K562 (cell line): ENCODE results near the gene KCTD13. TPM values are rescaled to one million over a fixed set of nuclear protein-coding genes. Genes with fewer than 3 reads are reported as not detected.

Experiments
- ARID2 ChIP-seq: fragments of 450-650 bp; IDR thresholded peaks from 2 replicates; pipeline ENCODE4 v1.6.1; 2017; ENCODE audit warnings: antibody characterized with exemption, mild to moderate bottlenecking
- CBX2 ChIP-seq: fragments of 200-600 bp; sonication (generic); IDR thresholded peaks from one replicate; pipeline ENCODE4 v1.6.1; 2012; ENCODE audit warnings: mild to moderate bottlenecking, low read length, inconsistent platforms; ENCODE audit not compliant: insufficient read depth, poor library complexity, severe bottlenecking
- CC2D1A ChIP-seq: fragments of 450-650 bp; IDR thresholded peaks from 2 replicates; pipeline ENCODE4 v1.6.1; 2017; ENCODE audit warnings: mild to moderate bottlenecking
- E2F6 ChIP-seq, 2 experiments: IDR thresholded peaks; 2 replicates each; pipeline ENCODE4 v1.6.1; 2011; ENCODE audit warnings: borderline replicate concordance in 1 of 2, control low read depth in 1 of 2, low read depth in 1 of 2, low read length in 1 of 2, mild to moderate bottlenecking in 1 of 2, mixed read lengths in 1 of 2, moderate library complexity in 1 of 2; ENCODE audit not compliant: insufficient read depth in 1 of 2, insufficient read length in 1 of 2, poor library complexity in 1 of 2, severe bottlenecking in 1 of 2; ENCODE audit errors: extremely low read depth in 1 of 2
- JUND ChIP-seq, 2 experiments: IDR thresholded peaks; 2 replicates in 1 of 2; 3 replicates in 1 of 2; pipeline ENCODE4 v1.6.1; 2011; ENCODE audit warnings: borderline replicate concordance in 2 of 2, low read depth in 2 of 2, low read length in 2 of 2, improper control_type of control experiment in 1 of 2, missing biosample characterization in 1 of 2, missing genetic modification characterization in 1 of 2, missing genetic modification reagents in 1 of 2
- MCM3 ChIP-seq: fragments of 450-650 bp; IDR thresholded peaks from 2 replicates; pipeline ENCODE4 v1.6.1; 2016
- NFIC ChIP-seq: fragments of 450-650 bp; IDR thresholded peaks from 2 replicates; pipeline ENCODE4 v1.6.1; 2017; ENCODE audit warnings: mild to moderate bottlenecking, inconsistent platforms
- RBM25 ChIP-seq: fragments of 200-400 bp; formaldehyde crosslinking; IDR thresholded peaks from 2 replicates; pipeline ENCODE4 v1.6.1; 2018; ENCODE audit warnings: low read length, low read depth, moderate library complexity; ENCODE audit not compliant: severe bottlenecking
- RBM34 ChIP-seq: fragments of 200-400 bp; formaldehyde crosslinking; IDR thresholded peaks from 2 replicates; pipeline ENCODE4 v1.6.1; 2018; ENCODE audit warnings: low read length, borderline replicate concordance; ENCODE audit not compliant: insufficient read depth
- RNF2 ChIP-seq: sonication (generic); IDR thresholded peaks from 2 replicates; pipeline ENCODE4 v1.6.1; 2016
- RREB1 ChIP-seq: fragments of 250-450 bp; sonication (Bioruptor Pico); IDR thresholded peaks from 2 replicates; pipeline ENCODE4 v1.4.0; 2020
- SMARCA4 ChIP-seq: fragments of 450-650 bp; IDR thresholded peaks from 2 replicates; pipeline ENCODE4 v1.6.1; 2016
- TRIM25 ChIP-seq: fragments of 450-650 bp; IDR thresholded peaks from 2 replicates; pipeline ENCODE4 v1.7.0; 2016; ENCODE audit warnings: borderline replicate concordance
- ZHX1 ChIP-seq: fragments of 150-350 bp; conservative IDR thresholded peaks from 2 replicates; pipeline ENCODE4 v1.6.1; 2014; ENCODE audit warnings: low read length
- polyA plus RNA-seq, 8 experiments: library from polyadenylated mRNA; depleted of rRNA in 4 of 8; stranded (reverse) in 5 of 8; unstranded in 3 of 8; fragments of >200 nt; fragmentation: Nextera tagmentation in 2 of 8; fragmentation: Illumina TruSeq in 1 of 8; extraction: Ambion mirVana in 2 of 8; extraction: Trizol in 1 of 8; gene quantifications; 2 replicates each; pipeline versions ENCODE4 v1.2.1 to v1.2.3, GENCODE V29; 2011 to 2014; ENCODE audit warnings: inconsistent platforms in 1 of 8, missing spikeins in 1 of 8
- total RNA-seq, 7 experiments: library from RNA; depleted of rRNA in 6 of 7; stranded (reverse); fragments of >200 nt in 6 of 7; fragmentation: Illumina TruSeq in 2 of 7; extraction: Trizol in 2 of 7; gene quantifications; 2 replicates each; pipeline versions ENCODE4 v1.2.1 to v1.2.3, GENCODE V29; 2011 to 2021; ENCODE audit warnings: low replicate concordance in 1 of 7

KCTD13 gene
- total and polyA plus RNA-seq, 9 of the 15 experiments (the other 6 are each of a cell fraction or from before 2014, with no cell fraction given), result 1.0 to 20.6 (median 9.8) TPM

- TF ChIP-seq RBM34 (no peak), SMARCA4 (no peak), ZHX1 (no peak), CC2D1A (no peak), CBX2 (no peak), ARID2 (0 out of 2 replicates have a peak, but pooled peaks have one; percentile 25), RBM25 (peak; percentile 90), RNF2 (no peak), TRIM25 (no peak), JUND (IDR thresholded peaks at IDR 0.05; ENCODE audit: borderline replicate concordance, low read depth, low read length) (0 out of 2 replicates have a peak, but pooled peaks have one; percentile 10), JUND (tag; IDR thresholded peaks at IDR 0.05; ENCODE audit: borderline replicate concordance, low read depth, low read length) (no peak), RREB1 (CRISPR knock-in tag) (no peak), E2F6 (IDR thresholded peaks at IDR 0.05; ENCODE audit: borderline replicate concordance in 1 of 2, extremely low read depth in 1 of 2, insufficient read depth in 1 of 2, insufficient read length in 1 of 2, low read depth in 1 of 2, low read length in 1 of 2, poor library complexity in 1 of 2, severe bottlenecking in 1 of 2) (peak in 1 of 2 experiments; percentile 49), NFIC (peak; percentile 24; the same call in 1 of the 2 replicates), MCM3 (no peak)
Observed at GRCh38 chr16:29900102-29900887, 25.7 kb downstream of the KCTD13 start, which contains the start of gene ASPHD1 (continued).
